HG02981 (cell line): ENCODE measurements around the gene ANKRD49.

Experiments
- ATAC-seq: cut with Tn5 transposase; IDR thresholded peaks from one replicate; pipeline ENCODE4 v1.9.1; 2021; ENCODE audit warnings: mild to moderate bottlenecking, moderate library complexity; ENCODE audit not compliant: unreplicated experiment

ANKRD49 gene

DNA sequence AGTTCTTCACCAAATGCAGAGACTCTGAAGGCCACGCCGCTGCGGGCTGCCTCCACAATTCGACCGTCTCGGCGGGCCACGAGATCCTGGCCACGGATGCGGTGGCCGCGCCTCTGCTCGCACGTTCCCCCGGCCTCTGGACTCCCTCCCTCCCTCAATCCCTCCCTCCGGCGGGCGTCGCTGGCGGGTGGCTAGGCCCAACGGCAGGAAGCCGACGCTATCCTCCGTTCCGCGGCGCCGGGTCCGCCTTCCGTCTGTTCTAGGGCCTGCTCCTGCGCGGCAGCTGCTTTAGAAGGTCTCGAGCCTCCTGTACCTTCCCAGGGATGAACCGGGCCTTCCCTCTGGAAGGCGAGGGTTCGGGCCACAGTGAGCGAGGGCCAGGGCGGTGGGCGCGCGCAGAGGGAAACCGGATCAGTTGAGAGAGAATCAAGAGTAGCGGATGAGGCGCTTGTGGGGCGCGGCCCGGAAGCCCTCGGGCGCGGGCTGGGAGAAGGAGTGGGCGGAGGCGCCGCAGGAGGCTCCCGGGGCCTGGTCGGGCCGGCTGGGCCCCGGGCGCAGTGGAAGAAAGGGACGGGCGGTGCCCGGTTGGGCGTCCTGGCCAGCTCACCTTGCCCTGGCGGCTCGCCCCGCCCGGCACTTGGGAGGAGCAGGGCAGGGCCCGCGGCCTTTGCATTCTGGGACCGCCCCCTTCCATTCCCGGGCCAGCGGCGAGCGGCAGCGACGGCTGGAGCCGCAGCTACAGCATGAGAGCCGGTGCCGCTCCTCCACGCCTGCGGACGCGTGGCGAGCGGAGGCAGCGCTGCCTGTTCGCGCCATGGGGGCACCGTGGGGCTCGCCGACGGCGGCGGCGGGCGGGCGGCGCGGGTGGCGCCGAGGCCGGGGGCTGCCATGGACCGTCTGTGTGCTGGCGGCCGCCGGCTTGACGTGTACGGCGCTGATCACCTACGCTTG, 50.2 kb downstream of the ANKRD49 start, which contains the start of gene FUT4:
TSS of gene FUT4 (plus strand) at position 227 of the 951 bp plus-strand sequence. CDS start at position 440, 213 bp downstream.
- ATAC-seq, result peak; percentile 74

DNA sequence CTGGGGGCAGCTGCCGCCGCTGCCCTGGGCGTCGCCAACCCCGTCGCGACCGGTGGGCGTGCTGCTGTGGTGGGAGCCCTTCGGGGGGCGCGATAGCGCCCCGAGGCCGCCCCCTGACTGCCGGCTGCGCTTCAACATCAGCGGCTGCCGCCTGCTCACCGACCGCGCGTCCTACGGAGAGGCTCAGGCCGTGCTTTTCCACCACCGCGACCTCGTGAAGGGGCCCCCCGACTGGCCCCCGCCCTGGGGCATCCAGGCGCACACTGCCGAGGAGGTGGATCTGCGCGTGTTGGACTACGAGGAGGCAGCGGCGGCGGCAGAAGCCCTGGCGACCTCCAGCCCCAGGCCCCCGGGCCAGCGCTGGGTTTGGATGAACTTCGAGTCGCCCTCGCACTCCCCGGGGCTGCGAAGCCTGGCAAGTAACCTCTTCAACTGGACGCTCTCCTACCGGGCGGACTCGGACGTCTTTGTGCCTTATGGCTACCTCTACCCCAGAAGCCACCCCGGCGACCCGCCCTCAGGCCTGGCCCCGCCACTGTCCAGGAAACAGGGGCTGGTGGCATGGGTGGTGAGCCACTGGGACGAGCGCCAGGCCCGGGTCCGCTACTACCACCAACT, 51.0 kb downstream of the ANKRD49 start:
- peak; percentile 6 for ATAC-seq

DNA sequence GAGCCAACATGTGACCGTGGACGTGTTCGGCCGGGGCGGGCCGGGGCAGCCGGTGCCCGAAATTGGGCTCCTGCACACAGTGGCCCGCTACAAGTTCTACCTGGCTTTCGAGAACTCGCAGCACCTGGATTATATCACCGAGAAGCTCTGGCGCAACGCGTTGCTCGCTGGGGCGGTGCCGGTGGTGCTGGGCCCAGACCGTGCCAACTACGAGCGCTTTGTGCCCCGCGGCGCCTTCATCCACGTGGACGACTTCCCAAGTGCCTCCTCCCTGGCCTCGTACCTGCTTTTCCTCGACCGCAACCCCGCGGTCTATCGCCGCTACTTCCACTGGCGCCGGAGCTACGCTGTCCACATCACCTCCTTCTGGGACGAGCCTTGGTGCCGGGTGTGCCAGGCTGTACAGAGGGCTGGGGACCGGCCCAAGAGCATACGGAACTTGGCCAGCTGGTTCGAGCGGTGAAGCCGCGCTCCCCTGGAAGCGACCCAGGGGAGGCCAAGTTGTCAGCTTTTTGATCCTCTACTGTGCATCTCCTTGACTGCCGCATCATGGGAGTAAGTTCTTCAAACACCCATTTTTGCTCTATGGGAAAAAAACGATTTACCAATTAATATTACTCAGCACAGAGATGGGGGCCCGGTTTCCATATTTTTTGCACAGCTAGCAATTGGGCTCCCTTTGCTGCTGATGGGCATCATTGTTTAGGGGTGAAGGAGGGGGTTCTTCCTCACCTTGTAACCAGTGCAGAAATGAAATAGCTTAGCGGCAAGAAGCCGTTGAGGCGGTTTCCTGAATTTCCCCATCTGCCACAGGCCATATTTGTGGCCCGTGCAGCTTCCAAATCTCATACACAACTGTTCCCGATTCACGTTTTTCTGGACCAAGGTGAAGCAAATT, 51.7 kb downstream of the ANKRD49 start:
- ATAC-seq, result no peak

DNA sequence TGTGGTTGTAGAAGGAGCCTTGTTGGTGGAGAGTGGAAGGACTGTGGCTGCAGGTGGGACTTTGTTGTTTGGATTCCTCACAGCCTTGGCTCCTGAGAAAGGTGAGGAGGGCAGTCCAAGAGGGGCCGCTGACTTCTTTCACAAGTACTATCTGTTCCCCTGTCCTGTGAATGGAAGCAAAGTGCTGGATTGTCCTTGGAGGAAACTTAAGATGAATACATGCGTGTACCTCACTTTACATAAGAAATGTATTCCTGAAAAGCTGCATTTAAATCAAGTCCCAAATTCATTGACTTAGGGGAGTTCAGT, 52.3 kb downstream of the ANKRD49 start:
- ATAC-seq, result no peak

DNA sequence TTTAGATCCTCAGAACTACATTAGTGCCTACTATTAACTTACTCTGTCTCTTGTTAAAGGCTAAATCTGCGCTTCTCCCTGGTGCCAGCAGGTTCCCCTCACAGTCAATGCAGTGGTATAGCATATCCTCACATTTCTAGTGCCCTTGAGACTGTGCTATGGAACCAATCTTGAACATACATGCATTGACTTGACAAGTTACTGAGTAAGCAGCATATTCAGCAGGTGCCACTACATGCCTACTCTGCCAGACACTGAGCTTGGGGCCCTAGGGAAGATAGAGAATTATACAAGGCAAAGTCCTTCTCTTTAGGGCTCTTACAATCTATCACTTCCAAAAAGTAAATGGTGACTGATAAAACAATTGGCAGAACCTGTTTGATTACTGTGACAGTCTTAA, 53.1 kb downstream of the ANKRD49 start:
- no peak for ATAC-seq

DNA sequence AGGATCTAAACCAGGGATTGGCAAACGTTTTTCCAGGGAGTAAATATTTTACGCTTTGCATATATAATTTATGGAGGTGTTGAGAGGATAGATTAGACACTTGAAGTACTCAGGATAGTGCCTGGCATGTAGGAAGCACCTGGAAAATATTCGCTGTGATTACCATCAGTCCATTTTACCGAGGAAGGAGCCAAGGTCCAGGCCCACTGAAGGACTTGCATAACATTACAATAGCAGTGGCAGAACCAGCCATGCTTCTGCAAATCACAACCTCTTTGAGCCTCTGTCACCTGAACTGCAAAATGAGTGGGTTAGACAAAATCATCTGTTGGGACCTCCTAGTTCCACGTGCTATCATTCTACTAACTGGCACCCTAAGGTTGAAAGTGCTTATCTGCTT, 55.4 kb downstream of the ANKRD49 start:
- ATAC-seq, result no peak
